HG03095 (cell line): ENCODE results near the gene KRT86.
A peak's percentile ranks its signal among the peaks of the same experiment; 100 is the strongest.
"Not testable (repeated sequence)": the region's sequence is repeated elsewhere in the genome, so short reads cannot be mapped to it uniquely, and the experiment has no call there.

ENCODE experiments used
- ATAC-seq: cut with Tn5 transposase; IDR thresholded peaks from one replicate; pipeline ENCODE4 v1.9.1; 2021; ENCODE audit warnings: moderate library complexity; ENCODE audit not compliant: unreplicated experiment

KRT86 gene

GRCh38 chr12:52264435-52264825 lies 10.0 kb upstream of the KRT86 start:
- ATAC-seq = no peak

DNA sequence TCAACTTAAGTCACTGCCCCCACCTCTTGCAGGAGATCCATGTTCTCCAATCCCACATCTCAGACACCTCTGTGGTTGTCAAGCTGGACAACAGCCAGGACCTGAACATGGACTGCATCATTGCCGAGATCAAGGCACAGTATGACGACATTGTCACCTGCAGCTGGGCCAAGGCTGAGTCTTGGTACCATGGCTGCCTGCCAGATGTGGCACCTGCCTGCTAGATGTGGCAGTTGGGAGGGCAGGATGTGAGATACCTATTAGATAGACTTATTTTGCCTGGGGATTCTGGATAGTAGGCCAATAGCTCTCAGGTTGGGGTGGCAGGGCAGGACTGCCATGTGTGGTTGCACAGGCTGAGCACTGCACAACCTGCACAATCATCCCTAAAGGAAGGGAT lies 7.9 kb upstream of the KRT86 start:
- ATAC-seq = no peak

GRCh38 chr12:52267266-52267665 lies 7.2 kb upstream of the KRT86 start:
- no peak for ATAC-seq

DNA sequence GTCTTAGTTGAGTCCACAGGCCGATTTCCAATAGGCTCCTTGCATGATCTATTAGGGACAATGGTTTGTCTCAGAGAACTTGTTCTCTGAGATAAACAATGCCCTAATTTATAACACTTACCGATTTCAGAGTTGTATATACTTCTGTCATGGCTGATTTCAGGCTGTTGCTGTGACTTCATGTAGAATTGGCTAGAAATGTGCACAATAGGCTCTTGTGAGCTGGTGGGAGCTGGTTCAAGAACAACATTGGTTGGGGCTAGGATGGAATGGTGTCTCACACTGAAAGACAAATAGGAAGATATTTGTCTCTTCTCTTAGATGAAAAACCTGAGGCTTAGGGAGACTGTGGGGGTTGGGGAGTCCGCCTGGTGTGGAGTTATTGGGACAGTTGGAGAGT lies 6.7 kb upstream of the KRT86 start:
- no peak for ATAC-seq

DNA sequence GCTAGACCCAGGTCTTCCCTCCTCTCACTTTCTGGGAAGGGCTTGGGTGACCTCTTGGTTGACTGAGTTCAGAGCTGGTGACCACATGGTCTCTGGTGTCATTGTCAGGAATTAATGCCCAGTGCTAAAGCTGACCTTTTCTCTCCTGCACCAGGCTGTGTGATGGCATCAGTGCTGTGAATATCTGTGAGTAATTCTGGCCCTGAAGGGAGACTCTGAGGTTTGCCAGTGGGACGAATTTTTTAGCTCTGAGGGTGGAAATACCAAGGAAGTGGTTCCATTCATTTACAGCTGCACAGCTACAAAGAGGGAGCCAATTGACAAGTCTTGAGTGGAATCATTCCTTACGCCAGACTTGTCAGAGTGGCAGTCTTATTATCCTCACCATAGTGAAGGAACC lies 6.2 kb upstream of the KRT86 start:
- ATAC-seq = no peak

- ATAC-seq = no peak
Measured at GRCh38 chr12:52270541-52271070, 3.8 kb upstream of the KRT86 start.

DNA sequence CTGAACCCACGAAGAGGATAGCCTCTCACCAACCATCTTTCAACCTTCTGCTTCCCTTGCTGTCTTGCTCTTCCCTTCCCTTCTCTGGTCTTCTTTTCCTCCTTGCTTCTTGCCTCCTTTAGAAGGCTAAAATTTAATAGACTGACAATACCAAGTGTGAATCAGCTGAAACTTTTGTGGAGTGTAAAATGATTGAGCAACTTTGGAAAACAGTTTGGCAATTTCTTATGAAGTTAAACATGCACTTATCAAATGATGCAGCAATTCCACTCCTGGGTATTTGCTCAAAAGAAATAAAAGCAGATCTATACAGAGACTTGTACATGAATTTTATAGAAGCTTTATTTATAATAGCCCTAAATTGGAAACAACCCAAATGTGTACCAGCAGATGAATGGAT lies 3.3 kb upstream of the KRT86 start:
- ATAC-seq = no peak

- no peak for ATAC-seq
Measured at GRCh38 chr12:52275686-52276085, 1.2 kb downstream of the KRT86 start.

DNA sequence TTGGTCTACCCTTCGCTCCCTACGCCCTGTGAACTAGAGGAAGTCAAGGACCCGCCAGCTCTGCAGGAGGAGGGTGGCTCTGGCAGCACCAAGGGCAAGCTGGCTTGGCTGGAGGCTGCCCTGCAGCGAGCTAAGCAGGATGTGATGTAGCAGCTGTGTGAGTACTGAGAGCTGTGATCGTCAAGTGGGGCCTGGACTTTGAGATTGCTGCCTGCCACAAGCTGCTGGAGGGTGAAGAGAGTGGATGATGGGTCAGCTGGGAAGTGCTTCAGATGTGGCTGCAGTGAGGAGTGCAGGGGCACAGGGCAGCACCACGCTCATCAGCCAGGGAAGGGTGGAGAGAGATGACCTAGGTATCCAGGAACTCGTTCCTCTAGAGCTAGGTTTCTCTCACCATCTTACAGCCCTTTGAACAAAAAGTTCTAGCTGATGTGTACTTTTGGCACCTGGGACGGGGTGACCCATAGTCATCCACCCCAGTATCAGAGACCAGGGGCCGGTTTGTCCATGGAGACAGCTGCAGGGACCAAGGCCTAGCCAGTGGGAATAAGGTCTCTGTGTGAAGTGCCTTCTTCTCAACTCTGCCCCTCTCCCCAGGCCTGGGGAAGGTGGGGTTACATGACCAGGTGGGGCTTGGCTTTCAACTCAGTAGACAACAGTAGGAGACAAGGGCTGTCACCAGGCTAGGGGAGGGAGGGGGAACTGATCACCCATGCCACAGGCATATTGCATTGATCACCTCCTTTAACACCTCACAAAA lies 3.2 kb downstream of the KRT86 start:
- no peak for ATAC-seq

DNA sequence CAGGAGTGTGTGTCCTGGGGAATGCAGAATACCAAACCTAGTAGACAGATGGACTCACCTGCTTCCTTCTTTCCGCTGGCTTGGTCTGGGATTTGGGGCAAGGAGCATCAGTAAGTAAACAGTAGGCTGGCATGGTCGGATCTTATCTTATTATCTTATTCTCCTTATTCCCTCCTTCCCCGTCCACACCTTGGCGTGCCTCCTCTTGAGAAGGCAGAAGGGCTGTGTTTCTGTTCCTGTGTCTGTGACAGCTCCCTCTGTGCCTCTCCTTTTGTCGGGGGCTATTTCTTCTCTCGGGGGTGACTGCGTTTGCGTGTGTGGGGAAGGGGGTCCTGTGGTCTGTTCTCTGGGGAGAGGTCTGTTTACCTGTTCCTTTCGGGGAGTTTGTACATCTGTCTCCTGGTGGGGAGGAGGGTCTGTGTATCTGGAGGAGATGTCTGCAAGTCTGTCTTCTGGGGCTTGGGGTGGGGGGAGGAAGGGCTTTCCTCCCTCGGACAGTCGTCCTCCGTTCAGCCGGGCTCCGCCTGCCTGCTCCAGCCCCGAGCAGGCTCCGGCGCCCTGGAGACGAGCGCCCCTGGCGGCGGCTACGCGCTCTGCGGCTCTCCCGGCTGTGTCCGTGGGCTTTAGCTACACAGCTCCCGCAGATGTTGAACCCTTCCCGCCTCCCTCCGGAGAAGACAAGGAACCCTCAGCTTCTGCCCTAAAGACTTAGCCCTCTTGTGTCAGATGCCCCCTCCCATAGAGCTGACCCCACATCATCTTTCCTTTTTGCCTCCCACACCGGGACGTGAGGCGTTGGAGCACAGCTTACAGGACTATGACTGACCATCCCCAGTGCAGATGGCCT lies 4.4 kb downstream of the KRT86 start:
- ATAC-seq = peak; percentile 65

DNA sequence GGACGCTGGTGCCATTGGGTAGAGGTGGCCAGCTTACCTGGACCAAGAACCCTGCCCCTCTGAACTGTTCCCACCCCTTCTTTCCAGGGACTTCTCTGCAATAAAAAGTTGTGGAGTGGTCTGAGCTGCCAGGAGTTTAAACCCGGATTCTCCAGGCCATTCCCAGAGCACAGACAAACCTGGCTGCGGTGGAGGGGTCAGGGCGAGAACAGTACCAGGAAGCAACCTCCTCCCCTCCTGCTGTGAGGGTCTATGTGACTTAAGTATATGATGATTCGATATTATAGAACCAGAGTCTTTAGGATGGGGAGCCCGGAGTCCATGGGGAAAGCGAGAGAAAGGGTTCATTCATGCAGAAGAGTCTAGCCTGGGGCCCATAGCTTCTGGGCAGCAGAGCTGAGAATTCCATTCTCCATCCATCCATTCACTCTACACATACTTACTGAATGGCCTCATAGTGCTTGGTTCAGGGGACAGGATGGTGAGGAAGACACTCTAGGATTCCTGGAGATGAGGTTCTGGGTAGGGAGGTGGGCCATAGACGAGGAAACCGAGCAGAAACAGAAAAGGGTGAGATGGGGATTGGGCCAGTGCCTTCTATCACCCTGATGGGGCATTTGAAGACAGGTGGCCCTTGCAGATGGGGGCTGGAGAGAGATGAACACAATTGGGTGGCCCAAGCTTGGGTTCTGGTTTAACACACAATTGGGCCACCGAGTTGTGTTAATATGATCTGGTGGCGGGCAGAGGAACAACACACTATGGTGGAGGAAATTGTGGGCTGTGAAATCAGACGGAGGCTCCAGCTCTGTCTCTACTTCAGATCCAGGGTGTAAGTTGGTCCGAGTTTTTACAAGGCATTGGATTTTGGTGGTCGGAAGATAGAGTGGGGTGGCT lies 5.2 kb downstream of the KRT86 start:
- ATAC-seq = no peak

GRCh38 chr12:52280319-52280795 lies 5.9 kb downstream of the KRT86 start:
- ATAC-seq = no peak

GRCh38 chr12:52280796-52281560 lies 6.5 kb downstream of the KRT86 start:
- no peak for ATAC-seq

DNA sequence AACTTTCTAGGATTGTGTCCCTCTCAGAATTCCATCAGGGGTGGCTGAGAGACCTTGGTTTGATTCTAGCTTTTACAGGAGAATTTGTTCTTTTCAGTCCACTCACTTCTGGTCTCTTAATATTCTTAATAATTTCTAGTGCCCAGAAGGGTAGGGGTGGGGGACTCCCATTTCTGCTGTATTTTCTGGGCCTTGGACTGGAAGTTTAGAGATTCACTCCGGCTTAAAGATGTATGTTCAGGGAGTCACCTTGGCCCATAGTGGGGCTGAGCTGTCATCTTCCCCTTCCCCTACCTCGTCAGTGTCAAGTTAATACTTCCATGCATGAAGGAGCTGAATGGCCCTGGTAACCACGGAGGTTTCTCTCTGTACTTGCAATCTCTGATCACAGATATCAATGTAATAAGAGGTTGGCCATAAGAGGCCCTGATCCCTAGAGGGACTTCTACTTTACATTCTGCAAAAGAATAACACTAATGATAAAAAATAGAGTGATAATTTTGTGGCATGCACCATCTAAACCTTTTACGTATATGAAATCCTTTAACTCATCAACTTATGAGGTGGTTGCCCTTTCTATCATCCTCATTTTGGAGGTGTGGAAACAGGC lies 10.2 kb downstream of the KRT86 start:
- no peak for ATAC-seq

GRCh38 chr12:52285172-52285745 lies 10.8 kb downstream of the KRT86 start:
- no peak for ATAC-seq

DNA sequence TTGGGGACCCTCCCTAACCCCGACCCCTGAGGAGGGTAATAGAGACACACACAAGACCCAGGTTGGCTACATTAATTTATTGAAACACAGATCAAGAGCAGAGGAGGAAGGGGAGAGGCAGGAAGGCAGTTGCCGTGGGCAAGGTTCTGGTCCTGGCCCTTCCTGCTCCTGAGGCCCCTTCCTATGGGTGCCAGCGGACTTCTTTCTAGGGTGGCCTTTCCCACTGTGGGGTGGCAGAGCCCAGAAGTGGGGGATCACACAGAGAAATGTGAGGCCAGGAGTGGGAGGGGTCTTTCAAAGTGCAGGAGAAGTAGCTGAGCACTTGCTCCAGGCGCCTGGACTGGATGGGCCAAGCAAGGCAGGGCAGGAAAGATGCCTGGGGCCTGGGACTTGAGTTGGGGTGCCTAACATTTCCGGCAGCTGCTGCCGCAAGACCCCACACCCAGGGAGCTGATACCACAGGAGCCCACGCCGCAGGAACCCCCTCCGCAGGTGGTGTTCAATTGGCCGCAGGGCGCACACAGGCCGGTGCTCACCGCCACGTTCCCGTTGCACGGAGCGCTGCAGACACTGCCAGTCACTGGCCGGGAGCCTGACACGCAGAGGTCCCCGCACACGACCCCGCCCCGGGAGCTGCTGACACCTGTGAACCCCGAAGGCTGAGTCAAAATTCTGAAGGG lies 11.5 kb downstream of the KRT86 start:
- no peak for ATAC-seq

GRCh38 chr12:52286857-52287785 lies 12.7 kb downstream of the KRT86 start:
- ATAC-seq = not testable (repeated sequence)
